B cell (primary cell): ENCODE results near the gene COBLL1. TPM values are rescaled to one million over a fixed set of nuclear protein-coding genes. Genes with fewer than 3 reads are reported as not detected.

Source experiments
- ATAC-seq: fragments of 200-7000 bp; cut with Tn5 transposase; one replicate; pipeline ENCODE4 v1.10.0; 2021; ENCODE audit warnings: low read depth, mild to moderate bottlenecking, moderate number of reproducible peaks, moderate library complexity
- CTCF ChIA-PET: fragments of 350-600 bp; sonication (Branson Sonifier 250); formaldehyde crosslinking; loops from one replicate; lab custom pipeline; 2021; ENCODE audit warnings: antibody characterized with exemption, inconsistent platforms; lab: Charles Lee
- POLR2A ChIA-PET: fragments of 350-600 bp; sonication (Branson Sonifier 250); formaldehyde crosslinking; loops from one replicate; lab custom pipeline; 2021; ENCODE audit warnings: antibody characterized with exemption; lab: Charles Lee
- DNase-seq: peaks from one replicate; pipeline ENCODE4 v3.0.0; 2013
- H2AFZ ChIP-seq: 2 replicates; pipeline ENCODE4 v1.6.1; 2012; ENCODE audit warnings: mild to moderate bottlenecking, low read depth, low read length; ENCODE audit not compliant: insufficient read depth, poor library complexity, severe bottlenecking
- H3K27ac ChIP-seq, 2 donors: 1 replicate in 1 of 2; 2 replicates in 1 of 2; pipeline ENCODE4 v1.5.1; 2012 to 2013; ENCODE audit warnings: low read length in 2 of 2, mild to moderate bottlenecking in 2 of 2, moderate library complexity in 1 of 2
- H3K27me3 ChIP-seq, 4 experiments: fragments of 200-600 bp in 1 of 4; sonication (generic) in 1 of 4; replicated peaks in 1 of 4; 1 replicate in 2 of 4; 2 replicates in 2 of 4; pipeline versions ENCODE4 v1.6.1 to v1.7.0; 2013 to 2016; ENCODE audit warnings: low read length in 3 of 4, mild to moderate bottlenecking in 2 of 4, mixed read lengths in 1 of 4, moderate library complexity in 1 of 4; ENCODE audit not compliant: insufficient read depth in 4 of 4, control insufficient read depth in 3 of 4; ENCODE audit errors: control extremely low read depth in 1 of 4
- H3K36me3 ChIP-seq, 2 experiments: replicated peaks in 1 of 2; 1 replicate in 1 of 2; 2 replicates in 1 of 2; pipeline versions ENCODE4 v1.6.1 to v1.7.1; 2013; ENCODE audit warnings: low read length in 1 of 2; ENCODE audit not compliant: insufficient read depth in 2 of 2, control insufficient read depth in 1 of 2; ENCODE audit errors: control extremely low read depth in 1 of 2, extremely low read depth in 1 of 2
- H3K4me1 ChIP-seq, 2 donors: fragments of 200-600 bp in 1 of 2; sonication (generic) in 1 of 2; 1 replicate in 1 of 2; 2 replicates in 1 of 2; pipeline versions ENCODE4 v1.5.1 to v1.6.1; 2013 to 2017; ENCODE audit warnings: low read length in 2 of 2; ENCODE audit not compliant: control insufficient read depth in 2 of 2, insufficient read depth in 2 of 2
- H3K4me2 ChIP-seq: replicated peaks from 2 replicates; pipeline ENCODE3; 2012; ENCODE audit warnings: mild to moderate bottlenecking, low read depth, low read length; ENCODE audit not compliant: poor library complexity, severe bottlenecking
- H3K4me3 ChIP-seq, 5 experiments: fragments of 200-600 bp in 1 of 5; sonication (generic) in 1 of 5; 1 replicate in 3 of 5; 2 replicates in 2 of 5; pipeline versions ENCODE4 v1.5.1 to v1.7.0; 2011 to 2016; ENCODE audit warnings: low read length in 4 of 5, mild to moderate bottlenecking in 4 of 5, low read depth in 2 of 5, control low read depth in 1 of 5, moderate library complexity in 1 of 5; ENCODE audit not compliant: insufficient read depth in 1 of 5; ENCODE audit errors: control extremely low read depth in 1 of 5, extremely low read depth in 1 of 5
- H3K79me2 ChIP-seq: fragments of 200-600 bp; sonication (generic); one replicate; pipeline ENCODE4 v1.6.0; 2016; ENCODE audit warnings: low read length; ENCODE audit not compliant: control insufficient read depth, insufficient read depth
- H3K9ac ChIP-seq: fragments of 200-600 bp; sonication (generic); 2 replicates; pipeline ENCODE4 v1.6.1; 2017; ENCODE audit warnings: mild to moderate bottlenecking, low read length, moderate library complexity
- H3K9me3 ChIP-seq, 3 donors: one replicate each; pipeline versions ENCODE4 v1.6.1 to v1.7.1; 2013; ENCODE audit warnings: low read length in 2 of 3; ENCODE audit not compliant: control insufficient read depth in 2 of 3, insufficient read depth in 1 of 3; ENCODE audit errors: control extremely low read depth in 1 of 3
- H4K20me1 ChIP-seq: 2 replicates; pipeline ENCODE4 v1.6.0; 2012; ENCODE audit warnings: mild to moderate bottlenecking, low read length; ENCODE audit not compliant: insufficient read depth, control insufficient read depth, poor library complexity, severe bottlenecking
- H3K27ac Mint-ChIP-seq: one replicate; pipeline ENCODE4 v1.8.0; 2021; ENCODE audit warnings: mixed read lengths
- H3K27me3 Mint-ChIP-seq: one replicate; pipeline ENCODE4 v1.8.0; 2021; ENCODE audit warnings: mixed read lengths
- H3K4me1 Mint-ChIP-seq: one replicate; pipeline ENCODE4 v1.8.0; 2021; ENCODE audit warnings: mixed read lengths
- H3K4me3 Mint-ChIP-seq: one replicate; pipeline ENCODE4 v1.8.0; 2021; ENCODE audit warnings: mixed read lengths
- H3K9me3 Mint-ChIP-seq: one replicate; pipeline ENCODE4 v1.8.0; 2022; ENCODE audit warnings: mixed read lengths; ENCODE audit not compliant: insufficient read depth
- EZH2 ChIP-seq: IDR thresholded peaks from 2 replicates; pipeline ENCODE4 v1.6.1; 2012; ENCODE audit warnings: borderline replicate concordance, low read depth, mild to moderate bottlenecking, moderate library complexity, low read length; ENCODE audit not compliant: insufficient read depth, poor library complexity, severe bottlenecking
- WGBS: methylation state at CpG from one replicate; pipeline ENCODE4 v1.1.5; 2013; ENCODE audit warnings: missing lambda C conversion rate; ENCODE audit not compliant: insufficient coverage; 5-methylcytosine and 5-hydroxymethylcytosine counted together
- intact Hi-C: fragments of 100-400 bp; cut with micrococcal nuclease; formaldehyde crosslinking; loops from one replicate; pipeline ENCODE4 v1.10.0; 2022
- polyA plus RNA-seq: library from polyadenylated mRNA; depleted of rRNA; stranded (reverse); fragments of >200 nt; gene quantifications from 2 replicates; pipeline ENCODE4 v1.2.3, GENCODE V29; 2012
- total RNA-seq, 2 donors: library from RNA; stranded (reverse); fragments of 120-200 nt in 1 of 2; gene quantifications; 1 replicate in 1 of 2; 2 replicates in 1 of 2; pipeline versions ENCODE4 v1.2.3 to v1.2.4, GENCODE V29; 2013 to 2022
- TF ChIP-seq, protein P1 (sequence below): fragments of 200-600 bp; IDR thresholded peaks from one replicate; pipeline ENCODE4 v1.8.0; 2022; ENCODE audit warnings: antibody characterized with exemption, mild to moderate bottlenecking

COBLL1 gene
- total and polyA plus RNA-seq, 2 donors (not counting 1 experiment from before 2014, with no cell fraction given) = 45.1 to 234 TPM

- Mint-ChIP-seq H3K4me3 (no peak overlapping the region), H3K27me3 (no peaks in the 10 kb centered on the region), H3K27ac (no peak overlapping the region), H3K9me3 (no peaks in the 10 kb centered on the region), H3K4me1 (no peaks in the 10 kb centered on the region)
- WGBS = 100% methylated on average over 1 of the region's 2 CpGs
- ATAC-seq (no peak), DNase-seq (no peak)
- Histone ChIP-seq H3K4me1 (no peaks in the 10 kb centered on the region), H3K79me2 (peaks cover 5% of the 10 kb centered on the region), H3K9ac (no peak overlapping the region), H3K4me3 (no peak overlapping the region), H3K9me3 (no peaks in the 10 kb centered on the region), H3K36me3 (no peaks in the 10 kb centered on the region), H3K4me2 (no peak overlapping the region), H3K27ac (no peak overlapping the region), H4K20me1 (no peaks in the 10 kb centered on the region), H2AFZ (no peak overlapping the region), H3K27me3 (no peaks in the 10 kb centered on the region)
- ChIA-PET POLR2A (no interaction called here), CTCF (interaction anchor here (1.6 to 2.4 kb wide), 2 partner anchors 17 to 125 kb away, joined by 3 to 9 read pairs; partner anchors contain the start of gene COBLL1)
- TF ChIP-seq, protein P1, sequence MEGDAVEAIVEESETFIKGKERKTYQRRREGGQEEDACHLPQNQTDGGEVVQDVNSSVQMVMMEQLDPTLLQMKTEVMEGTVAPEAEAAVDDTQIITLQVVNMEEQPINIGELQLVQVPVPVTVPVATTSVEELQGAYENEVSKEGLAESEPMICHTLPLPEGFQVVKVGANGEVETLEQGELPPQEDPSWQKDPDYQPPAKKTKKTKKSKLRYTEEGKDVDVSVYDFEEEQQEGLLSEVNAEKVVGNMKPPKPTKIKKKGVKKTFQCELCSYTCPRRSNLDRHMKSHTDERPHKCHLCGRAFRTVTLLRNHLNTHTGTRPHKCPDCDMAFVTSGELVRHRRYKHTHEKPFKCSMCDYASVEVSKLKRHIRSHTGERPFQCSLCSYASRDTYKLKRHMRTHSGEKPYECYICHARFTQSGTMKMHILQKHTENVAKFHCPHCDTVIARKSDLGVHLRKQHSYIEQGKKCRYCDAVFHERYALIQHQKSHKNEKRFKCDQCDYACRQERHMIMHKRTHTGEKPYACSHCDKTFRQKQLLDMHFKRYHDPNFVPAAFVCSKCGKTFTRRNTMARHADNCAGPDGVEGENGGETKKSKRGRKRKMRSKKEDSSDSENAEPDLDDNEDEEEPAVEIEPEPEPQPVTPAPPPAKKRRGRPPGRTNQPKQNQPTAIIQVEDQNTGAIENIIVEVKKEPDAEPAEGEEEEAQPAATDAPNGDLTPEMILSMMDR = no peak
- no peak for TF ChIP-seq EZH2
- intact Hi-C loops = no loop called here
Measured at GRCh38 chr2:164859251-164859818, 17.7 kb upstream of the COBLL1 start.

- ChIA-PET POLR2A (interaction anchor here (0.6 kb wide), 1 partner anchor 719 kb away, joined by 3 read pairs; no protein-coding TSS in a partner anchor), CTCF (interaction anchor here (1.4 kb wide), 1 partner anchor 10 kb away, joined by 3 read pairs; the partner anchor contains the start of gene COBLL1)
- no peaks in the 10 kb centered on the region for H3K27me3 Mint-ChIP-seq
- Histone ChIP-seq H3K27ac (no peak overlapping the region), H3K79me2 (peaks cover 15% of the 10 kb centered on the region), H3K4me3 (no peak overlapping the region), H3K4me2 (no peak overlapping the region), H3K4me1 (peaks cover 0 to 7% of the 10 kb centered on the region in 2 donors), H3K27me3 (no peaks in the 10 kb centered on the region), H4K20me1 (no peaks in the 10 kb centered on the region), H2AFZ (no peak overlapping the region), H3K9ac (no peak overlapping the region), H3K36me3 (no peaks in the 10 kb centered on the region), H3K9me3 (no peaks in the 10 kb centered on the region)
- TF ChIP-seq EZH2 = no peak
- TF ChIP-seq, protein P1 = no peak
- no peak for DNase-seq
- no peak for ATAC-seq
- no peaks in the 10 kb centered on the region for H3K9me3 Mint-ChIP-seq
- 90% methylated on average over 3 of the region's 4 CpGs for WGBS
- intact Hi-C loops = no loop called here
- no peak overlapping the region for H3K4me3 Mint-ChIP-seq
- H3K27ac Mint-ChIP-seq = no peak overlapping the region
- H3K4me1 Mint-ChIP-seq = peaks cover 12% of the 10 kb centered on the region
Measured at GRCh38 chr2:164852086-164852485, 10.5 kb upstream of the COBLL1 start.
